Stimulated activated CD4-positive, alpha-beta T cell treated with anti-CD3 and anti-CD28 coated beads, Interleukin-15, amount 100 ng/mL, for 24 hours (primary cell): ENCODE data around the gene PRKCZ.

Experiments
- DNase-seq: peaks from one replicate; pipeline ENCODE4 v3.0.0-alpha.2; 2020

The PRKCZ gene

DNA sequence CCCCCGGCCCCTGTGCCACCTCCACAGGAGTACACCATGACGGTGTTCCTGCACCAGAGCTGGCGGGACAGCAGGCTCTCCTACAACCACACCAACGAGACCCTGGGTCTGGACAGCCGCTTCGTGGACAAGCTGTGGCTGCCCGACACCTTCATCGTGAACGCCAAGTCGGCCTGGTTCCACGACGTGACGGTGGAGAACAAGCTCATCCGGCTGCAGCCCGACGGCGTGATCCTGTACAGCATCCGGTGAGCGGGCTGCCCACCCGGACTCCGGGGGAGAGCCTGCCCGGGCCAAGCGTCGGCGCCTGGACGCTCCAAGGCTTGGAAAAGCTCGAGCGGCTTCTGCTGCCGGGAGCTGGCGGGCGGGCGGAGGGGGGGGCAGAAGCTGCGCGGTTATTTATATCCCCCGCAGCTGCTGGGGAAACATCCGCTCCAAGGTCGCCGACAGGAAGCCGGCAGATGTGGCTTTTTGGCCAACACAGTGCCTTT, 24.7 kb upstream of the PRKCZ start:
- DNase-seq: no peak

GRCh38 chr1:2027961-2028583, 22.1 kb upstream of the PRKCZ start:
- no peak for DNase-seq

GRCh38 chr1:2028870-2029560, 21.2 kb upstream of the PRKCZ start:
- no peak for DNase-seq

- DNase-seq: no peak
These were observed 20.6 kb upstream of the PRKCZ start for GRCh38 chr1:2029561-2029960.

DNA sequence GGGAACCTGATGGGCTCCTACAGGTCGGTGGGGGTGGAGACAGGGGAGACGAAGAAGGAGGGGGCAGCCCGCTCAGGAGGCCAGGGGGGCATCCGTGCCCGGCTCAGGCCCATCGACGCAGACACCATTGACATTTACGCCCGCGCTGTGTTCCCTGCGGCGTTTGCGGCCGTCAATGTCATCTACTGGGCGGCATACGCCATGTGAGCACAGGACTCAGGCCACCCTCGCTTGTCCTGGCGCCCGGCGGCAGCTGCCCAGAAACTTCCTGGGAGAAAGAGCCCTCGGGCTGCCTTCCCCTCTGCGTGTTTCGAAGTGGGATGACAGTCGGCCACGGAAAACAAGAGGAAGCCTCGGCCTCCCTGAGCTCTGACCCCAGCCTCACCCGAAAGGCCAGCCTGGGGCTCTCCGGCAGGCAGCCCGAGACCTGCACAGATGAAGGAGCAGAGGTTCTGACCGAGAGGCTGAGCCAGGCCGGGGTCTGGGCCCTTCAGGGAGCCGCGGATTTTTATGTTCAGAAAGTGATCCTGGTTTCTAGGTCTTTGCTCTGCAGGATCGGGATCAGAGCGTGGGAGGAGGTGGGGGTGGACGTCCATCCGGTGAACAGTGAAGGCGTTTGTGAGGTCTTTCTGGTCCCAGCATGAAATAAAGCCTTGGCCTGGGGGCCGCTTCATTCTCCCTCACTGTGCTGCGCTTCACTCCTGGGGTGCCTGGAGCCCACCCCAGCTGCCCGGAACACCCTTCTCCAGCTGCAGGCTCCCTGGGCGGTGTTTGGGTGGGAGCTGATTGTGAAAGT, 19.9 kb upstream of the PRKCZ start:
- DNase-seq: no peak

GRCh38 chr1:2031546-2032540, 18.4 kb upstream of the PRKCZ start:
- no peak for DNase-seq

DNA sequence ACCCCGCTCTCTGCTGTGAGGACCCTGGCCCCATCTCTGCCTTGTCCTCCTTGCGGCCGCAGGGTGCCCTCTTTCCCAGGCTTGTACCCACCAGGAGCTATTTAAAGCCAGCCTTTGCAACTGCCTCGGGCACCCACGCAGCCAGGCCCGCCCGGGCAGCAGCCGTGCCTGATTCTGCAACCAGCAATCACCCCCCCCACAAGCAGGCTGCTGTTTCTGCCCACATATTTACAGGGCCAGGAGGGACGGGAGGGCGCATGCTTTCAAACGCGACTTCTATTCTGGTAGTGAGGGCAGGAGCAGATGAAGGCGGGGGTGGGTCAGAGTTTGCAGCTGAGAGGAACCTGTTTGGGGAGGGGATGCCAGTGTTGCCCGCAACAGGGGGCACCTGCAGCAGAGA, 17.5 kb upstream of the PRKCZ start:
- DNase-seq: no peak

DNA sequence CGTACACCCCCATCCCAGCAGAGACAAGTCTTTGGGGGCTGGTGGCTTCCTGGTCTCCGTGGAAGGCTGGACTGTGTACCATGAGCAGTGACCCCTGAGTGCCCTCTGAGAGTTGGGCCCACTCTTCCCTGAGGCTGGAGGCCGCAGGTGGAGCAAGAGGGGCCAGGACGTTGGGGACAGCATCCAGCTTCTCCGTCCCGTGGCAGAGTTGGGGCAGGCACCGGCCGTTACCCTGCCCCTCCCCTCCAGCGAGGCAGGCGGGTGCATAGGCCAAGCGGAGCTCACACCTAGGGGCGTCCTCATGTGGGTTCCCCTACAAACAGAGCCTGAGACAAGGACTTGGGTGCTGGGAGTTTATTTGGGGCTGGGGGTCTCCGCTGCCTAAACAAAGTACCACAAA, 17.0 kb upstream of the PRKCZ start:
- no peak for DNase-seq

DNA sequence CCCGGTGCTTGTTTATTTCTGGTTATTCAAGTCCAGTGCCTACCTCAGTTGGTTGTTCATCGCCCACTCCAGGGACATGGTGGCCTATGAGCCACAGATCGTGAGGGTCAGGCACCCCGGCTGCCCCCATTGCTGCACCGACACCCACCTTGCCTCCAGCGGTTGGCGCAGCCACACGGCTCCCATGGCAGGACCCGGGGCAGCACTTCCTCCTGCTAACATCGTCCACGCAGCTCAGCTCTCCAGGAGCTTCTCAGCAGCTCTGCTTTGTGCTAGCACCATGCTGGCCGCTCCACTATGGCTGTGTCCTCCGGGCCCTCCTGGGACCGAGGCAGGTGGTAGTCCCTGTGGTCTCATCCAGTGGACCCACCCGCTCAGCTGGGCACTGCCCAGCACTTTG, 13.9 kb upstream of the PRKCZ start:
- DNase-seq: no peak

DNA sequence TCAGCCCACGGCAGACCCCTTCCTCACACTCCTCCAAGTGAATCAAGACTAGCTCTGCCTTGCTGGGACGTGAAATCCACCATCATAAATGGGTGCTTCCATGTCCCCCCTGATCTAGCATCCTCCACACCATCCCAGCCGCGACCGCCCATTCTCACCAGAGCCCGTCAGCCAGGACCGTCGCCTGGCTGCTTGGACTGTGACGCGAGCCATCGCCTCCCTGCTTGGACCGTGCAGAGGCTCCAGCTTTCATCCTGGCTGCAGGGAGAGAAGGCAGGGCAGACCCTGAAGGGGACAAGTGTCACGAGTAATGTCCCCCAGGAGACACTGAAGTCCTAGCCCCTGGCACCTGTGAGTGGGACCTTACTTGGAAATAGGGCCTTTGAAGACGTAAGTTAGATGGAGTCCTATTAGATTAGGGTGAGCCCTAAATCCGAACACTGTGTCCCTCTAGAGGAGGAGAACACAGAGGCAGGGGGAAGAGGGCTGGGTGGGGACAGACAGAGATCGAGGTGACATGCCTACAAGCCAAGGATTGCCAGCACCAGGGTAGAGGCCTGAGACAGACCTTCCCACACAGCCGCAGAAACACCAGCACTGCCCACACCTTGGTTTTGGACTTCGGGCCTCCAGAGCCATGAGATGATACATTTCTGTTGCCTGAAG, 12.8 kb upstream of the PRKCZ start:
- DNase-seq: no peak

DNA sequence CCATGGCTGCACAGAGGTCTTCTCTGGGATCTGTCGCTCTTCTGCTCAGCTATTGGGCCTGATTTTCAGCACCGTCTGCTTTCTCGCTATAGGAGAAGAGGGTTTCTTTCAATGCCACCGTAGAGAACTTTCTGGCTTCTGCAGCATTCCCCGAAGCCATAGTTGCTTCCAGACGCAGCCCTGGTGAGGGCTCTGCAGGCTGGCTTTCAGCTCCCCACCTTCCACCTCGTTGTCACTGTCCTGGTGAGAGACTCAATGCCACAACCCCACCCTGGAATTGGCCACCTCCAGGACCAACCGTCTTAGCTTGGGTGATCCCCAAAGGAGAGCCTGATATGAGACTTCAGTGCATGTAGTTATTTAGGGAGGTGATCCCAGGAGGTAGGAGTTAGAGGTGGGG, 12.0 kb upstream of the PRKCZ start:
- no peak for DNase-seq

DNA sequence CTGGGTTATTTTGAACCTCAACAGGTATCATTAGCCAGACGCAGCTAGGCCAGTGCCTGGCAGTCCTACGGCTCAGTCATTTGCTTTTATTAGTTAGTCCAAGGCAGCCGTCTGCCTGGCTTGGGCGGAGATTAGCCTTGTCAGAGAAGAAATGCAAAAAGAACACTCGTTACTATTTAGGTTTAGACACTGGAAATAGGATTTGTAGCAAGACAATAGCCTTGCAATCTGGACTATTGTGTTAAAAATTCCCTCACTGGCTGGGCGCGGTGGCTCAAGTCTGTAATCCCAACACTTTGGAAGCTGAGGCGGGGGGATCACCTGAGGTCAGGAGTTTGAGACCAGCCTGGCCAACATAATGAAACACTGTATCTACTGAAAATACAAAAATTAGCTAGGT, 11.0 kb upstream of the PRKCZ start:
- no peak for DNase-seq

DNA sequence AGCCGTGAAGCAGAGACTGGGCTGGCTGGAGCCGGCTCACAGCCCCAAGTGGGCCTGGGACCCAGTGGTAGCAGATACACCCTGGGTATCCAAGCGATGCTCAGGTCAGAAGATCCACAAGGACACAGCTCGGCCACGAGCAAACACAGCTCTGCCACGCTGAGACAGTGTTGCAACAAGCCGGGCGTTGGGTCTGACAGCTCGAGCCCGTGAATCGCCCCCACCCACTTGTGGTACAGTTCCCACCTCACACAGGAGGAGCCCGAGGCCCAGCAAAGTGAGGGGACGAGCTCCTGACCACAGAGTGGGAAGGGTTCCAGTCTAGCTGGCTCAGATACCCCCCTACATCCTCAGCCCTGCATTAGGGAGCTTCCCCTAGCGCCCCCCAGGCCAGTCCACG, 8.9 kb upstream of the PRKCZ start:
- no peak for DNase-seq

DNA sequence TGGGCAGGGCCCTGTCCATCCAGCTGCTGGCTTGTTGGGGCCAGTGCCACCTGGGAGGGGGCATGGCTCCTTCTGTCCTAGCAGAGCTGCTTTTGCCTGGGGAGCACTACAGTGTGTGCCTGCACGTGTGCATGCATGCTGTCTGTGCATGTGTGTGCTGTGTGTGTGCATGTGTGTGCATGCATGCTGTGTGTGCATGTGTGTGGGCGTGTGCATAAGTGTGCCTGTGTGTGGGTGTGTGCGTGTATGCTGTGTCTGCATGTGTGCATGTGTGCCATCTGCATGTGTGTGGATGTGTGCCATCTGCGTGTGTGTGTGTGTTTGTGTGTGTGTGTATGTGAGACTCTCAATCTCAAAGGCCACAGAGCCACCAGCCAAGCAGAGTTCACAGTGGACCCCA, 8.3 kb upstream of the PRKCZ start:
- no peak for DNase-seq

DNA sequence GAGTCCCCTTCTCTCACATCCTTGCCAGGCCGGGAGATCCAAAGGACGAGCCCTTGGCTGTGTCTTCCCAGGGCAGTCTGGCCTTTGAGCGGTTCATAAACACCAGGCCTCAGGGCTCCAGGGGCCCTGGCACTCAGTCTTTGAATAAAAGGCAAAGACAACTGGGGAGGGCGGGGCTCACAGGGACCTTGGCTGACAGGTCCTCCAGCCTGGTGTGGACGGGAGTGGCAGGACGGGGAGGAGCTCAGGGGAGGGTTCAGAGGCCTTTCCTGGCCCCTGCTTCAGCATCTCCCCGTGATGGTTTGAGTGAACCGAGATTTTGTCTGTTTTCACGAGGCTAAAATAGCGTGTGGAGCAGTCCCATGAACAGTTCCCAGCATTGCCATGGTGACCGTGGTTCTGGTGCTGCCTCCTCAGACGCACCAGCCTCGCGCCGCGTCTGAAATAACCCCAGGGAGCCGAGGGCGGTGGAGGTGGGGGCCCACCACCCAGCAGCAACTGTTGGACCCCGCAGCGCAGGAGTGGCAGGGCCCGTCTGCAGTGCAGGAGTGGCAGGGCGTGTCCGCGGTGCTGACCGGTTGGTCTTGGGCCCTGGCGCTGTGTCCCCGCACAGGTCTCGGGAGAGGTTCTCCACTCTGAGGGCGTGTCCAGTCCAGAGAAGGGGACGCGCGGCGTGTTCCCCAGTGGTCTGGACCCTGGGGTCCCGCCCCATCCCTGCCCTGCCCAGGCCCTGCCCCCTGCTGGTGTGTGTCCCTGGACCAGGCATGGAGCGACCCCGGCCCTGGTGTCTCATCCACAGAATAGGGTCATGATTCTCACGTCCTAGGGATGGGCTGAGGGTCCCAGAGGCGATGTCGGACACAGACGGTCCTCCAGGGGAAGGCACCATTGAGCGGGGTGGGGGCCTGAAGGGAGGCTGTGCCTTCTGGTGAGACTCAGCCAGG, 7.1 kb upstream of the PRKCZ start:
- DNase-seq: no peak

DNA sequence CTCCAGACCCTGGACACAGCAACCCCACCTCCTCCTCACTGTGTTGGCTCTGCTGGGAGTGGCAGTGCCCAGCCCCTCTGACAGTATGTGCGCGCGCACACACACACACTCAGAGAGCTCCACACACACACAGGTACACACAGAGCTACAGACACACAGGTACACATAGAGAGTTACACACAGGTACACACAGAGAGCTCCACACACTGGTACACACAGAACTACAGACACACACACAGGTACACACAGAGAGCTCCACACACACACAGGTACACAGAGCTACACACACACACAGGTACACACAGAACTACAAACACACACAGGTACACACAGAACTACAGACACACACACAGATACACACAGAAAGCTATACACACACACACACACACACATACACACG, 6.3 kb upstream of the PRKCZ start:
- no peak for DNase-seq

- DNase-seq: peak; percentile 84
These were observed 5.5 kb upstream of the PRKCZ start for GRCh38 chr1:2044510-2045319.

DNA sequence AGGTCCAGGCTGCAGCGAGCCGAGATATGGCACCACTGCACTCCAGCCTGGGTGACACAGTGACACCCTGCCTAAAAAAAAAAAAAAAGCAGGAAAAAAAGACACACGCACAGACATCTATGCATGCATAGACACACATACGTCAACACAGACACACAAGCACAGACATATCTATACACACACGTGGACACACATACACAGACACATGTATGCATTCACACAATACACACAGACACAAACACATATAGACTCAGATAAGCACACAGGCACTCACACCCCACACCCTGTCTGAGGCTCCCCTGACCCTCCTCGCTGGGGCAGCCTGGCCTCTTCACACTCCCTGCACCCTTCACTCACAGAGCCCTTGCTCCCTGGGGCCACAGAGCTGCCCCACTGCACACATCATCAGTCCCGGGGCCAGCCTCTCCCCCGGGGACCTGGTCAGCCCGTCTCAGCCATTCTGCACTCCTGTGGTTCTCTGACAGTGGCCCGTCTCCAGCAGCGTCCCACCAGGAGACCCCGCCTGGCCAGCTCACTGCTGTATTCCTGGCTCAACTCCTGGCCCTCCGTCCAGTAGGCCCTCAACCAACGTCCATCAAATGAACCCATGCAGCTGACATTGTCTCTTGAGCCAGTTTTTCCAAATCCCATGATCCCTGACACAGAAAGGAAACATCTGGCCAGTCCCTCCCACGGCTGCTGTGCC, 4.6 kb upstream of the PRKCZ start:
- DNase-seq: no peak

DNA sequence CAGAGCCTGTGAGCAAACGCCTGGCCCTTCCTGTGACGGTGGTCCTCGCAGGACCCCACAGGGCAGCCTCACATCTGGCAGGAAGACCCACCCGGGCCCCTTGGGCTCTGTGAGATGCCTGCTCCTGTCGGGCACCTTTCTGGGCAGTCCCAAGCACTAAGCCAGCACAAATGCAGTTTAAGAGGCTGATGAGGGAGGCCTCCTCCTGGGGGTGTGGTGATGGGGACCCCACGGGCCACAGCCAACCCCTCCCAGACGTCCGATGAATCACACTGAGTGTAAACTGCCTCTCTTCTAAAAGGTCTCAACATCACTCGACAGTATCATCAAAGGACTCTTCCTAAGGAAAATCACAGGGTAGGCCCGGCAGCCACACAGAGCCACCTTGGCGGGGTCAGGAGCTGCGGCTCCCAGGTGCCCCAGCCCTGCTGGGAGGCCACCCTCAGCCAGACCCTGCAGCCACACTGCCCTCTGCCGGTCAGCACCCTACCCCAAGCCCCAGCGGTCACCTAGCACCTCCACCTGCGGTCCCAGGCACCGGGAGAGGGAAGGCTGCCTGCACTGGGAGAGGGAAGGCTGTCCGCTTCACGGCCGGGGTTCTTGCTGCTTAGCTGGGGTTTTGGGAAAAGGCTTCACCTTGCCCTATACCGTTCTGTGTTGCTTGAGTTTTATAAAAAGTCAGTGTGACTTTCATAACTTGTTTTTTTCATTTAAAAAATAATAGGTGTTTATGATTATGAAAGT, 3.9 kb upstream of the PRKCZ start:
- DNase-seq: peak; percentile 60
